GM18519 (cell line): ENCODE results near the gene RAB5B.
"Not testable (repeated sequence)": the region's sequence is repeated elsewhere in the genome, so short reads cannot be mapped to it uniquely, and the experiment has no call there.

Source experiments
- ATAC-seq: cut with Tn5 transposase; IDR thresholded peaks from one replicate; pipeline ENCODE4 v1.9.1; 2021; ENCODE audit warnings: mild to moderate bottlenecking, moderate library complexity; ENCODE audit not compliant: unreplicated experiment, low FRiP score

The RAB5B gene

DNA sequence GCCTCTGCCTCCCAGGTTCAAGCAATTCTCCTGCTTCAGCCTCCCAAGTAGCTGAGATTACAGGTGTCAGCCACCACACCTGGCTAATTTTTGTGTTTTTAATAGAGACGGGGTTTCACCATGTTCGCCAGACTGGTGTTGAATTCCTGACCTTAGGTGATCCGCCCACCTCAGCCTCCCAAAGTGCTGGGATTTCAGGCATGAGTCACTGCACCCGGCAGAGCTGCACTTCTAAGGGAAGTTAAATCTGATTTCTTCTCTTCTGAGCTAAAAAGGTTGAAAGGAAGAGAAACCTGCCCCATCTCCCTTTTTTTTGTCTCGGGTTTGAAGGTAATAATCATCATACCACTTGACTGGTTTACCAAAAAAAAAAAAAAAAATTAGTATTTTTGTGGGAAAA lies 8.0 kb downstream of the RAB5B start:
- ATAC-seq = not testable (repeated sequence)

DNA sequence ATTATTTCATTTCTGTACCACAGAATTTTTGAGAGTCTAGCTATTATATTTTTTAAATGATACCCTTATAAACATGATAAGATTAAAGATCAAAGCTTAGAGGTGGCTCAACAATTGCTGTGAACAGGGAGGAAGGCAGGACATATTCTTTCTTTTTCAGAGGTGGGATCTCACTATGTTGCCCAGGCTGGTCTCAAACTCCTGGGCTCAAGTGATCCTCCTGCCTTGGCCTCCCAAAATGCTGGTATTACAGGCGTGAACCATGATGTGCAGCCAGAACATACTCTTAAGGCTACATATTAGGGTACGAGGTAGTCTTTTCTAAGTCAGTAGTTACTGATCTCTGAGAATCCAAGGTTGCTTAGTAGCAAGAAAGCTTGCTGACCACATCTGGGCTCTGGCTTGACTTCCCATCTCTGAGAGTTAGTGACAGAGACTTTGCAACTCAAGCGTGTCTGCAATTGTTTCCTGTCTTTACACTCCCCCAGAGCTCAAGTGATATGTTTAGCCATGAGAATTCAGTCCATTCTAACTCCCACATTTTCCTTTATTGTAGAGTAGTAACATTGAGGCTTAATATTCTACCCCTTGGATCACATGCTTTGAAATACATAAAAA lies 8.6 kb downstream of the RAB5B start:
- ATAC-seq = no peak

DNA sequence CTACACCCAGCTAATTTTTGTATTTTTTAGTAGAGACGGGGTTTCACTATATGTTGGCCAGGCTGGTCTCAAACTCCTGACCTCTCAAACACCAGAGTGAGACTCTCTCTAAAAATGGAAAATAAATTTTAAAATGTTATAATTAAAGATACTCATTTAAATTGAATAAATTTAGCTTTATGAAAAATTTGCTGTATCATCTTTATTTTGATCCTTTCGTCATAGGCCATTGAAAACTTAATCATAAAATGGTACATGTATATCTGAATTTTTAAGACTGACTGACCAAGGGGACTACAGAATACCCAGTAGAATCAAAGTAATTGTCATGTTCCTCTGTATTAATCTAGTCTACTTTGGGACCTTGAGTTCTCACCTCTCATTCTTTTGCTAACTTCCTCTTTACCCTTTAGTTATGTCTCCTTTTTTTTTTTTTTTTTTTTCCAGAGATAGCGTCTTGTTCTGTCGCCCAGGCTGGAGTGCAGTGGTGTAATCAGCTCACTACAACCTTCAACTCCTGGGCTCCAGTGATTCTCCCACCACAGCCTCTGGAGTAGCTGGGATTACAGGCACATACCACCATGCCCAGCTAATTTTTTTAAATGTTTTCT lies 9.5 kb downstream of the RAB5B start:
- no peak for ATAC-seq

DNA sequence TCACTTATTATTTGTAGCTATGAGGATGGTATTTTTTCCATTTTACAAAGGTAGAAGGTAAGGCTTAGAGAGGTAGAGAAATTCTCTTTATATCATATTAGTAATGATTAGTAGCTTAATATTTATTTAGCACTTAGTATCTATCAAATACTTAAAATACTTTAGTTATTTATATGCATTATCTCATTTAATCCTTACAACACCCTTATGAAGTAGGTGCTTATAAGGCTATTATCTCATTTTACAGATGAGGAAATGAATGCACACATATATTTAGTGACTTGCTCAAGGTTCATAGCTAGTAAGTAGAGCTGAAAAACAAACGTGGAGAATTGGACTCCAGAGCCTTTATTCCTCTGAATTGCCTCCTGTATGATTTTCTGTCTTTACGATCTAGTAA lies 11.0 kb downstream of the RAB5B start:
- no peak for ATAC-seq

DNA sequence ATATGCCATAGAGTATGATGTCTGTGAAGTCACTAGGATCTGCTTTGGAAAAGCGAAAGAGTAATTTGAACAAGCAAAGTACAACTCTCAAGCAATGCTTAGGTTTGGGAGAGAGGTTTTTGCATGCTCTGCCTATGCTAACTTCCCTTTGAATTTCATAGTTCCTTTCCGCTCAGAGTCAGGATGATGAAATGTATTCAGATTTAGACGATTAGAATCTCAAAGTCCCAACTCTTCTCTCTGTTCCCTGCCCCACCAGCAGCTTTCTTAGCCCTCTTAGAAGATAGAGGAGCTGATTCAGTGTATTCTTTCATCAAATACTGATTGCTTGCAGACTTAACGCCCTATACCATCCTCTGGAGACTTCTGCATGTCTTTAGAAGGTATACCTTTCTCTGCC lies 11.5 kb downstream of the RAB5B start:
- no peak for ATAC-seq

DNA sequence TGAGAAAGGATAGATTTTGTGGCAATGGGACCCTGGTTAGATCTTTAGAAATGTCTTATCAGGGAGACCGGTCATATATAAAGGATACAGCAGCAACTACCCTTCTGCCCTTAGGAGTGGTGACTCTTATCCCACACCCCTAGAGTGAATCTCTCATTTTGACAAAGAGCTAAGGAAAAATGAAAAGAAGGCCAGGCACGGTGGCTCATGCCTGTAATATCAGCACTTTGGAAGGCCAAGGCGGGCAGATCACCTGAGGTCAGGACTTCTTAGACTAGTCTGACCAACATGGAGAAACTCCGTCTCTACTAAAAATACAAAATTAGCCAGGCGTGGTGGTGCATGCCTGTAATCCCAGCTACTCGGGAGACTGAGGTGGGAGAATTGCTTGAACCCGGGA lies 12.1 kb downstream of the RAB5B start:
- ATAC-seq = not testable (repeated sequence)

DNA sequence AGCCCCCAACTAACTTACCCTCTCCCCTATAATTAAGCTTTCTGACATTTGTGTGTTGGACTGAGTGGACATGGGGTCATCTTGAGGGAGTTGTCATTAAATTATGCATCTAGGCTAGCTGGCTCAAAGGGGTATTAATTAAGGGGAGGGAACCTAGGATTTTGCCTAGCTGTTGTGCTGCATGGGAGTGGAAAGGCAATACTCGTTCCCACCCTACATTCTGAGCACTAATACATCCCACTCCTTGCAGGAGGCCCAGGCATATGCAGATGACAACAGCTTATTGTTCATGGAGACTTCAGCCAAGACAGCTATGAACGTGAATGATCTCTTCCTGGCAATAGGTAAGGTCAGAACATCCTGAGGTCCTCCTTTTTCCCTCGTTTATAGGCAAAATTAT lies 17.2 kb downstream of the RAB5B start:
- ATAC-seq = no peak

DNA sequence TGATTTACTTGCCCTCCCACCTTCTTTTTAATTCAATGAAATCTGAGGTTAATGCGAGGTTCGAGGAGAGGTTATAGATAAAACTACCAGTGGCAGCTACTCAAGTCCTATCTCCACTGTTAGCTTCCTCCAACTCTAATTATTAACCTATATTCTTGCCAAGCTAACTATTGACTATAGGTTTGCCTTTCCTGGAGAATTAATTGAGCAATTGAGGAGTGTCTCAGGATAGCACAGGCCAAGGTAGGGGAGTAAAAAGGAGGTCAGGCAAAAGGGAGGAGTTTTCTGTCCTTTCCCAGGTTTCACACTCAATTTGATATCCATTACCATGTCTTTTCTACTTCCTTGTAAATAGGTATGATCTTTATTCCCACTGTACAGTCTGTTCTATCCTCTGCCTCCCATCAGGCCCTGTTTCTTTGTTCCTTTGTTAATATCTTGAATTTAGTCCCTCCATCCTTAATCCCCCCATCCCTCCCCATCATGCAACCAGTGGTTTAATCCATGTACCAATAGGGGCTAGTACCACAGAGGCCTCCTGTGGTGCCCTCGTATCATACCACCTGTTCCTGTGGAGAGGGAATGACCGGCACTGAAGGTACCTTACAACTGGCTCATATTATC lies 19.5 kb downstream of the RAB5B start:
- ATAC-seq = no peak

DNA sequence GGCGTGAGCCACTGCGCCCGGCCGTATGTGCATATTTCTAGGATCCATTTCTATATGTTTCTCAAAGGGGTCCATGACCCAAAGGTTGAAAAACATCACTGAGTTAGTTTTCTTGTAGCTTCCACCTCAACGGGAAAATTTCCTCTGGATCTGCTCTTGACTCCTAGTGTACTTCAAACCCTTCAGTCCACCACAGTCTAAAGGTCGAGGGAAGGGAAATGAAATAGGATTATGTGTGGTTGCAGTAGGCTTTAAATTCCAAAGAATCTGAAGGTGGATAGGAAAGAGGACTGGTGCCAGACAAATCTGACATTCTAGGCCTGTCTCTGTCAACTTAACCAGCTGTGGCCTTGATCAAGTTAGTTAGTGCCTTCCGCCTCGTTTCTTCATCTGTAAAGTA lies 21.5 kb downstream of the RAB5B start:
- no peak for ATAC-seq

DNA sequence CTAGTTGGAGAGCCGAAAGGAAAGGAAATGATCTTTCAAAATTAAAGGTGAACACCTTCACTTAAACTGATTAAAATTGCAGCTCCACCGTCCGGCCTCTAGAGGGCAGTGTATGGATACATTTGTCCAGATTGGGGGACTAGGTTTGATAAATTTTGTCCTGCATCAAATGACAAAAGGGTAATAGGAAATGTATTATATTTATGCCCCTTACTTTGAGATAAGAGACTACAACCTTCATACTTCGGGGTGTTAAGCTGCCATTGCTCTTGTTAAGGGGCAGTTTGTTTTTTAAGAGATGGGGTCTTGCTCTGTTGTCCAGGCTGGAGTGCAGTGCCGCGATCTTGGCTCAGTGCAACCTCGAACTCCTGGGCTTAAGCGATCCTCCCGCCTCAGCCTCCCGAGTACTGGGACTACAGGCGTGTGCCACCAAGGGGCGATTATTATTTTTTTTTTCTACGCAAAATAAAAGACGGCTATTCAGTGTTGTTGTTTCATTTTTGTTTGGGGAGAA lies 22.4 kb downstream of the RAB5B start:
- ATAC-seq = no peak

DNA sequence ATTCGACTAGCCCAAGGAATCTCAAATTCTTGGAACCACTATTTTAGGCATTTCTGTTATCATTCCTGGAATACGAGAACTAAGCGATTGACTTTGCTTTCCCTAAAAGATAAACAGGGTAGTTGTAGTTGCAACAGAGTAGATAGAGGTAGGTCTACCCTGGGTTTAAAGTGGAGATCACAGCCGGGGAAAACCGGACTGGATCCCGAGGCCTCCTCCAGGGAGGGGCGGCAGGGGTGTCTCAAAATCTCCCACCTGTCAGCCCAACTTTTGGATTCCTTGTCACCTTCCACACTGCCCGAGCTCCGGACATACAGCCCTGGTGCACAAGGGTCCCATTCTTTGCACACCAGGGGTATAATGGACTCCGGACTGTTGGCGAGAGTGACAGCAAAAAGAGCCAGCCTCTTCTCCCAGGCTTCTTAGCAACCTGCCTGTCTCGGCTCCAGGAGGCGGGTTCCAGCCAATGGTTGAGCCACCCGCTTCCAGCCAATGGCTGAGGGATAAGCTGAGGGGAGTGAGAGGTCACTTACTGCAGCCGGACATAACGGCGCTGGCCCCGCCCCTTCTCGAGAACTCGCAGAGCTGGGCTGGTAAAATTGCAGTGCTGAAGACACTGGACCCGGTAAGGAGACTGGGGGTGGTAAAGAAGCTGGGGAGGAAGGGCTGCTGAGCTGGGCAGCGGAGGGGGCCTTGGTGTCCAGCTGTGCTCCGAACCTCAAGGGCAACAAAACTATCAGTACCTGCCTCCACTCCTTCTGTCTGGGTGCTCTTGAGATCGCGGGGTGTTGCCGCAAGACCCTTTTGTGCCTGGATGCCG lies 23.0 kb downstream of the RAB5B start, which contains the start of gene SUOX:
TSS of gene SUOX (plus strand) at position 562 of the 820 bp plus-strand sequence. CDS start 4,946 bp downstream, outside the sequence.
- ATAC-seq = peak; percentile 95

DNA sequence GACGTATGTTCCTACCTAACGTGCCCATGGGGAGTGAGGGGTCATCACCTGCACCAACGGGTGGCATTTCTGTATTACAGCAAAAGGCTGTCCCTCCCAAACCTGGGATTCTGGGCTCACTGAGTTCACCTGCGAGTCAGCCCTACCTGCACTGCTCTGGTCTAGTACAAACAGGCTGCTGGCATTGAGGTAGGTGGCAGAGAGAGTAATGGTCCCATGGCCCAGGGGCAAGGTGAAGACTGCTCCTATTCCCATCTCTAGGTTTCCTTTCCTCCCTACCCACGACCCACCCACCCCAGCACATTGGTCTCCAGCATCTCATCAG lies 23.6 kb downstream of the RAB5B start:
- ATAC-seq = no peak

DNA sequence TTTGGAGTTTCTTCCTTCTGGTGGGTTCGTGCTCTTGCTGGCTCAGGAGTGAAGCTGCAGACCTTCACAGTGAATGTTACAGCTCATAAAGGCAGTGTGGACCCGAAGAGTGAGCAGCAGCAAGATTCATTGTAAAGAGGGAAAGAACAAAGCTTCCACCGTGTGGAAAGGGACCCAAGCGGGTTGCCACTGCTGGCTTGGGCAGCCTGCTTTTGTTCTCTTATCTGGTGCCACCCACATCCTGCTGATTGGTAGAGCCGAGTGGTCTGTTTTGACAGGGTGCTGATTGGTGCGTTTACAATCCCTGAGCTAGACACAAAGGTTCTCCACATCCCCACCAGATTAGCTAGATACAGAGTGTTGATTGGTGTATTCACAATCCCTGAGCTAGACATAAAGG lies 25.6 kb downstream of the RAB5B start:
- ATAC-seq = not testable (repeated sequence)

DNA sequence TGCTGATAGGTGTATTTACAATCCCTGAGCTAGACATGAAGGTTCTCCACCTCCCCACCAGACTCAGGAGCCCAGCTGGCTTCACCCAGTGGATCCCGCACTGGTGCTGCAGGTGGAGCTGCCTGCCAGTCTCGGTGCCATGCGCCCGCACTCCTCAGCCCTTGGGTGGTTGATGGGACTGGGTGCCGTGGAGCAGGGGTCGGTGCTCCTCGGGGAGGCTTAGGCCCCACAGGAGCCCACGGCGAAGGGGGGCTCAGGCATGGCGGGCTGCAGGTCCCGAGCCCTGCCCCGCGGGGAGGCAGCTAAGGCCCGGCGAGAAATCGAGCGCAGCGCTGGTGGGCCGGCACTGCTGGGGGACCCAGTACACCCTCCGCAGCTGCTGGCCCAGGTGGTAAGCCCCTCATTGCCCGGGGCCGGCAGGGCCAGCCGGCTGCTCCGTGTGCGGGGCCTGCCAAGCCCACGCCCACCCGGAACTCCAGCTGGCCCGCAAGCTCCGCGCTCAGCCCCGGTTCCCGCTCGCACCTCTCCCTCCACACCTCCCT lies 26.2 kb downstream of the RAB5B start:
- ATAC-seq = not testable (repeated sequence)

DNA sequence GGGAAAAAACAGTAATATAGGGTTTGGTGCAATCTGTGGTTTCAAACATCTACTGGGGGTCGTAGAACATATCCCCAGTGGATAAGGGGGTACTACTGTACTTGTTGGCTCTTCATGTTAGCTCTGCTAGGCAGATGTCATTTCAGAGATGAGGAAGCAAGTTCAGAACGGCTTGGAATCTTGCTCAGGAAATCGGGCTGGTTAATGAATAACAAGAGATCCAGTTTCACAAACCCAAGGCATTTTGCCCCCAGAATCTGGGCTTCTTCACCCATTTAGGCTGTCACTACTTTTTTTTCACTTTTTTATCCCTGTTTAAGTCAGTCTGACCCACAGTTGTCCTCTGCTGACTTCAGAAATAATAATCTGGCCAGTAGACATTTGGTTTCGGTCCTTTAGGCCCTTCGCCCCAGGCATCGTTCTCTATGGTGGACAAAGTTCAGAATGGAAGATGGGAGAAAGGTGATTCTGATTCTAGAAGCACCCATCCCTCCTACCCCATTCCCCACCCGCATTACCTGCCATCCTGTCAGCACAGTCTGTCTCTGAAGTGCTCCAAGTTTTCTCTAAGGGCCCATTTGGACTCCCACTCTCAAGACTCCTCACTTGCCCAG lies 27.7 kb downstream of the RAB5B start:
- no peak for ATAC-seq

DNA sequence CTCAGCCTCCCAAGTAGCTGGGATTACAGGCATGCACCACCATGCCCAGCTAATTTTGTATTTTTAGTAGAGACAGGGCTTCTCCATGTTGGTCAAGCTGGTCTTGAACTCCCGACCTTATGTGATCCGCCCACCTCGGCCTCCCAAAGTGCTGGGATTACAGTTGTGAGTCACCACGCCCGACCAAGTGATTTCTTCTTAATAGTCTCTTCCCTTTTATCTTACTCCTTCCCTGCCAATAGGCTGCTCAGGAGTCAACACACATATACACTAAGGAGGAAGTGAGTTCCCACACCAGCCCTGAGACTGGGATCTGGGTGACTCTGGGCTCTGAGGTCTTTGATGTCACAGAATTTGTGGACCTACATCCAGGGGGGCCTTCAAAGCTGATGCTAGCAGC lies 29.5 kb downstream of the RAB5B start:
- not testable (repeated sequence) for ATAC-seq

DNA sequence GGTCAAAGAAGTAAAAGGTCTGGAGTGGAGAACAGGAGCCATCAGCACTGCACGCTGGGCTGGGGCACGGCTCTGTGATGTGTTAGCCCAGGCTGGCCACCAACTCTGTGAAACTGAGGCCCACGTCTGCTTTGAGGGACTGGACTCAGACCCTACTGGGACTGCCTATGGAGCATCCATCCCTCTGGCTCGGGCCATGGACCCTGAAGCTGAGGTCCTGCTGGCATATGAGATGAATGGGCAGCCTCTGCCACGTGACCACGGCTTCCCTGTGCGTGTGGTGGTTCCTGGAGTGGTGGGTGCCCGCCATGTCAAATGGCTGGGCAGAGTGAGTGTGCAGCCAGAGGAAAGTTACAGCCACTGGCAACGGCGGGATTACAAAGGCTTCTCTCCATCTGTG lies 30.3 kb downstream of the RAB5B start:
- no peak for ATAC-seq

DNA sequence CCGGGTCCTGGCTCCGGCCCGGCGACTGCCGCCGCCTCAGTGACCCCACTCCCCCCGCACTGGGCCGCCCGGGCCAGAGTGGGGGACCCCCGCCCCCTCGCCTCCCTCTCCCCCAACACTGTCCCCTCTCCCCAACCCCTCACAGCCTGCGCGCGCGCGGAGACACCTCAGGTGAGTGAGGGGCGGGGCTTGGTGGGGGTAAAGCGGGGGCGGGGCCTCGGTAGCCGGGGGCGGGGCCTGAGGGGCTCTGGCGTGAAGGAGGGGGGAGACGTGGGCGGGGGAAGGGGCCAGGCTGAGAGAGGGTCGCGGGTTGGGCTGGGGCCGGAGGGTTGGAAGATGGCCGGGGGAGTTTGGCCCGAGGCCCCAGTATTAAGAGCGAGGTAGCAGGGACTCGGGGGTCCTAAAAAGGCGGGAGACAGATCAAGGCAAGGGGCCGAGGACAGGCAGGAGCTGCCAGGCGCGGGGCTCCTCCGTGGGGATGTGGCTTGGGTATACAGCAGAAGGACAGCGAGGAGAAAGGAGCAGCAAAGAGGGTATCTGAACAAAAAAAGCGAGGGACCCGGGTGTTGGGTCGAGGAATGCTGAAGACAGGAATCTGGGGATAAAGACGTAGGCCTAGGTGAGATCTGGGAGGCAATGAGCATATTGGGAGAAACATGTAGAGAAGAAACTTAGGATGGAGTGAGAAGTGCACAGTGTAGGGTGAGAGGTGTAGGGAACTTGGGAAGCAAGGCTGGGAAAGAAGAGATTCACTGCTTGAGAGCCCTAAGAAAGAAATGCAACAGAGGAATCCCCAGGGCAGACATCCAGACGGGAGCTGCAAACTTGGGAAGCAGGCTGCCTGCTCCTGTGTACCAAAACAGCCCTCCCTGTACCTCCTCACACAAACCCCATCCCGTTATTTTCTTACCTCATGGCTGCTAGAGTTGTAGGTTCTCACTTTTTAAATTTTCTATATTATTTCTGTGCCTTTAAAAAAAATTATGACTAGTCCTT lies 34.0 kb downstream of the RAB5B start:
- ATAC-seq = no peak

DNA sequence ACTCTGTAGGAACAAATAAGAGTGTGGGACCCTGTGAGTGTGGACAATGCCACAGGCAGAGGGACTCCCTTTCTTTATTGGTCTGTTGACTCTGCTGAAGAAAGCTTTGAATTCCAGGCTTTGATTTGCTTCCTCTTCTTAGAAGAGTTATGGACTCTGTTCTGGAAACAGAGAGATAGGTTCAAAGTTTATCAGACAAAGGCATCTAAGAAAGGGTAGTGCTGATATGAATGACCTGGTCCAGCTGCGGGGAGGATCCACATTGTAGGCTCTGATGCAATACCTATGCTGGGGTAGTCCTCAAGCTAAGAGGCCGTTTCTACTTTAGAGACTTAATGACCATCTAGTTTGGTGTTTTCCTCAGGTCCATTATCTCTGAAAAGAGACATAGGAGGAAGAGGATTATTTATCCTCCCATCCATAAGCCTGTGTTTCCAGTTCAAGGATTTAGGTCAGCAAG lies 36.3 kb downstream of the RAB5B start:
- ATAC-seq = no peak
